H1 (cell line): ENCODE data around the gene ROR1. TPM values are rescaled to one million over a fixed set of nuclear protein-coding genes. Genes with fewer than 3 reads are reported as not detected.

Experiments
- CTCF ChIA-PET: fragments of 300-600 bp; sonication (Branson Sonifier 250); formaldehyde crosslinking; loops from one replicate; lab custom pipeline; 2021; ENCODE audit not compliant: partially characterized antibody; lab: Charles Lee
- POLR2A ChIA-PET: fragments of 300-600 bp; sonication (Branson Sonifier 250); formaldehyde crosslinking; loops from one replicate; lab custom pipeline; 2021; ENCODE audit warnings: inconsistent platforms; ENCODE audit not compliant: partially characterized antibody; lab: Charles Lee
- DNase-seq, 2 experiments: peaks; one replicate each; pipeline versions ENCODE4 v3.0.0 to v3.0.0-alpha.2; 2010 to 2022; ENCODE audit warnings: low spot score in 2 of 2, low read depth in 1 of 2, mixed read lengths in 1 of 2
- FAIRE-seq: peaks from 2 replicates; lab custom pipeline; 2011; peaks lifted over from hg19 to GRCh38; lab: Jason Lieb, UNC
- H2AFZ ChIP-seq: 2 replicates; pipeline ENCODE4 v1.8.1; 2012; ENCODE audit warnings: low read length, inconsistent platforms
- H2AK5ac ChIP-seq: 2 replicates; pipeline ENCODE4 v1.6.1; 2013; ENCODE audit warnings: low read depth, low read length
- H2BK120ac ChIP-seq: replicated peaks from 2 replicates; pipeline ENCODE3; 2013; ENCODE audit warnings: low read depth, low read length, inconsistent platforms
- H2BK12ac ChIP-seq: 2 replicates; pipeline ENCODE4 v1.6.1; 2013; ENCODE audit warnings: low read depth, low read length
- H2BK15ac ChIP-seq: 2 replicates; pipeline ENCODE4 v1.6.1; 2013; ENCODE audit warnings: low read length
- H2BK20ac ChIP-seq: 2 replicates; pipeline ENCODE4 v1.6.1; 2013; ENCODE audit warnings: low read length
- H2BK5ac ChIP-seq: 2 replicates; pipeline ENCODE4 v1.6.1; 2013; ENCODE audit warnings: low read depth, low read length
- H3K14ac ChIP-seq: 2 replicates; pipeline ENCODE4 v1.6.1; 2013; ENCODE audit warnings: inconsistent platforms; ENCODE audit not compliant: insufficient read length
- H3K18ac ChIP-seq: 2 replicates; pipeline ENCODE4 v1.6.1; 2013; ENCODE audit warnings: low read length; ENCODE audit errors: extremely low read depth
- H3K23ac ChIP-seq: 2 replicates; pipeline ENCODE4 v1.6.1; 2013; ENCODE audit warnings: inconsistent platforms; ENCODE audit not compliant: insufficient read length
- H3K23me2 ChIP-seq: 2 replicates; pipeline ENCODE4 v1.6.1; 2013; ENCODE audit warnings: low read depth, low read length
- H3K27ac ChIP-seq: 2 replicates; pipeline ENCODE4 v1.6.1; 2011; ENCODE audit warnings: low read depth, low read length, inconsistent platforms
- H3K27me3 ChIP-seq, 4 experiments: replicated peaks in 1 of 4; 1 replicate in 1 of 4; 2 replicates in 3 of 4; pipeline versions ENCODE4 v1.6.1 to v1.8.1; 2011 to 2013; ENCODE audit warnings: low read length in 3 of 4, mild to moderate bottlenecking in 3 of 4, inconsistent platforms in 2 of 4, mixed read lengths in 2 of 4, moderate library complexity in 1 of 4; ENCODE audit not compliant: control insufficient read depth in 3 of 4, insufficient read depth in 3 of 4; ENCODE audit errors: extremely low read depth in 1 of 4
- H3K36me3 ChIP-seq, 4 experiments: 2 replicates each; pipeline versions ENCODE4 v1.6.1 to v1.8.1; 2011 to 2013; ENCODE audit warnings: mild to moderate bottlenecking in 4 of 4, low read length in 3 of 4, moderate library complexity in 2 of 4, control low read depth in 1 of 4, inconsistent platforms in 1 of 4; ENCODE audit not compliant: insufficient read depth in 4 of 4, control insufficient read depth in 2 of 4
- H3K4ac ChIP-seq: replicated peaks from 2 replicates; pipeline ENCODE3; 2013; ENCODE audit warnings: low read length, low read depth, mixed read lengths, inconsistent platforms; ENCODE audit not compliant: insufficient read length
- H3K4me1 ChIP-seq, 4 experiments: replicated peaks in 1 of 4; 1 replicate in 1 of 4; 2 replicates in 3 of 4; pipeline versions ENCODE4 v1.6.1 to v1.8.1; 2011 to 2013; ENCODE audit warnings: low read length in 3 of 4, inconsistent platforms in 2 of 4, mixed read lengths in 1 of 4; ENCODE audit not compliant: insufficient read depth in 4 of 4, control insufficient read depth in 3 of 4
- H3K4me2 ChIP-seq, 2 experiments: 2 replicates each; pipeline versions ENCODE4 v1.6.1 to v1.8.1; 2011 to 2013; ENCODE audit warnings: low read depth in 2 of 2, low read length in 2 of 2, control low read depth in 1 of 2, inconsistent platforms in 1 of 2, mild to moderate bottlenecking in 1 of 2; ENCODE audit not compliant: insufficient read depth in 1 of 2
- H3K4me3 ChIP-seq, 4 experiments: fragments of 200-600, 300-600 bp in 1 of 4; sonication (generic), shearing (Covaris generic), sonication (Bioruptor Twin) in 1 of 4; 2 replicates each; pipeline versions ENCODE4 v1.5.1 to v1.8.1; 2011 to 2016; ENCODE audit warnings: low read length in 4 of 4, low read depth in 3 of 4, control low read depth in 2 of 4, inconsistent platforms in 2 of 4, mild to moderate bottlenecking in 2 of 4, mixed read lengths in 1 of 4, moderate library complexity in 1 of 4; ENCODE audit not compliant: insufficient read depth in 2 of 4; ENCODE audit errors: extremely low read depth in 1 of 4
- H3K56ac ChIP-seq: replicated peaks from 2 replicates; pipeline ENCODE3; 2013; ENCODE audit warnings: low read depth, mild to moderate bottlenecking, mixed read lengths, low read length, inconsistent platforms; ENCODE audit not compliant: insufficient read length
- H3K79me1 ChIP-seq: 2 replicates; pipeline ENCODE4 v1.6.1; 2013; ENCODE audit warnings: low read depth, low read length, control low read depth
- H3K79me2 ChIP-seq, 2 experiments: 2 replicates each; pipeline versions ENCODE4 v1.6.1 to v1.8.1; 2012 to 2013; ENCODE audit warnings: low read length in 2 of 2, mild to moderate bottlenecking in 2 of 2, inconsistent platforms in 1 of 2; ENCODE audit not compliant: insufficient read depth in 2 of 2, control insufficient read depth in 1 of 2
- H3K9ac ChIP-seq, 4 experiments: replicated peaks in 1 of 4; 1 replicate in 1 of 4; 2 replicates in 3 of 4; pipeline versions ENCODE4 v1.6.1 to v1.8.1; 2011 to 2013; ENCODE audit warnings: low read depth in 3 of 4, low read length in 3 of 4, control low read depth in 2 of 4, mild to moderate bottlenecking in 2 of 4, moderate library complexity in 2 of 4, inconsistent platforms in 1 of 4; ENCODE audit errors: extremely low read depth in 1 of 4
- H3K9me3 ChIP-seq, 2 experiments: 2 replicates each; pipeline versions ENCODE4 v1.6.1 to v1.8.1; 2012 to 2013; ENCODE audit warnings: mild to moderate bottlenecking in 2 of 2, moderate library complexity in 2 of 2, control low read depth in 1 of 2, inconsistent platforms in 1 of 2, low read depth in 1 of 2, low read length in 1 of 2, mixed read lengths in 1 of 2; ENCODE audit not compliant: insufficient read depth in 2 of 2
- H4K20me1 ChIP-seq, 2 experiments: replicated peaks in 1 of 2; 2 replicates each; pipeline versions ENCODE3 to v1.8.1; 2011 to 2013; ENCODE audit warnings: inconsistent platforms in 2 of 2, low read length in 2 of 2, mild to moderate bottlenecking in 1 of 2; ENCODE audit not compliant: insufficient read depth in 2 of 2, control insufficient read depth in 1 of 2
- H4K5ac ChIP-seq: 2 replicates; pipeline ENCODE4 v1.6.1; 2013; ENCODE audit warnings: low read length, low read depth, mixed read lengths, inconsistent platforms; ENCODE audit not compliant: insufficient read length
- H4K8ac ChIP-seq: 2 replicates; pipeline ENCODE4 v1.8.0; 2013; ENCODE audit warnings: mild to moderate bottlenecking, moderate library complexity, low read length, inconsistent platforms; ENCODE audit not compliant: insufficient read depth; ENCODE audit errors: extremely low read depth
- H4K91ac ChIP-seq: replicated peaks from 2 replicates; pipeline ENCODE3; 2013; ENCODE audit warnings: low read length, mixed read lengths, inconsistent platforms; ENCODE audit not compliant: insufficient read length
- CBX5 ChIP-seq: fragments of 300-800, 300-1000 bp; sonication (generic); IDR thresholded peaks from 2 replicates; pipeline ENCODE4 v1.7.1; 2016; ENCODE audit warnings: antibody characterized with exemption, low read length, low read depth
- CTBP2 ChIP-seq: IDR thresholded peaks from 2 replicates; pipeline ENCODE4 v1.7.0; 2011; ENCODE audit warnings: borderline replicate concordance, mild to moderate bottlenecking, moderate library complexity, mixed read lengths, low read length; ENCODE audit not compliant: insufficient read depth, insufficient read length
- E2F6 ChIP-seq: IDR thresholded peaks from 2 replicates; pipeline ENCODE4 v1.6.1; 2012; ENCODE audit warnings: inconsistent platforms
- EP300 ChIP-seq, 2 experiments: IDR thresholded peaks; 1 replicate in 1 of 2; 2 replicates in 1 of 2; pipeline ENCODE4 v1.6.1; 2011 to 2012; ENCODE audit warnings: low read depth in 2 of 2, low read length in 2 of 2, mild to moderate bottlenecking in 2 of 2, borderline replicate concordance in 1 of 2, inconsistent platforms in 1 of 2, moderate library complexity in 1 of 2
- KDM4A ChIP-seq: IDR thresholded peaks from one replicate; pipeline ENCODE4 v1.7.1; 2012; ENCODE audit warnings: low read depth, mild to moderate bottlenecking, moderate library complexity, low read length, inconsistent platforms; ENCODE audit not compliant: severe bottlenecking
- MAFK ChIP-seq: IDR thresholded peaks from 2 replicates; pipeline ENCODE4 v1.6.1; 2012; ENCODE audit warnings: low read depth, mild to moderate bottlenecking, improper control_type of control experiment, low read length
- RXRA ChIP-seq: IDR thresholded peaks from 2 replicates; pipeline ENCODE4 v1.6.1; 2011; ENCODE audit warnings: low read depth, mild to moderate bottlenecking, low read length, moderate library complexity; ENCODE audit not compliant: insufficient read depth
- SIRT6 ChIP-seq: IDR thresholded peaks from one replicate; pipeline ENCODE4 v1.7.1; 2012; ENCODE audit warnings: low read length, inconsistent platforms
- SP1 ChIP-seq: IDR thresholded peaks from 2 replicates; pipeline ENCODE4 v1.6.1; 2011; ENCODE audit warnings: low read depth, low read length
- YY1 ChIP-seq: IDR thresholded peaks from 2 replicates; pipeline ENCODE4 v1.6.1; 2011; ENCODE audit warnings: low read depth, mild to moderate bottlenecking, low read length
- WGBS, 2 experiments: shearing (Covaris generic) in 1 of 2; methylation state at CpG; one replicate each; pipeline versions ENCODE4 v1.1.6 to v1.1.7; 2013 to 2015; ENCODE audit warnings: low lambda C conversion rate in 2 of 2, mixed read lengths in 2 of 2, inconsistent platforms in 1 of 2, low coverage in 1 of 2, missing lambda C conversion rate in 1 of 2; ENCODE audit not compliant: insufficient replicate concordance in 2 of 2, insufficient coverage in 1 of 2, insufficient read length in 1 of 2; ENCODE audit errors: extremely low coverage in 1 of 2, missing lambda C conversion rate in 1 of 2; 5-methylcytosine and 5-hydroxymethylcytosine counted together
- polyA plus RNA-seq, 7 experiments: library from polyadenylated mRNA; depleted of rRNA in 3 of 7; stranded (reverse) in 5 of 7; unstranded in 2 of 7; fragments of >200 nt in 5 of 7; fragments of 200-250 nt in 2 of 7; gene quantifications; 1 replicate in 5 of 7; 2 replicates in 1 of 7; 4 replicates in 1 of 7; pipeline versions ENCODE4 v1.2.1 to v1.2.3, GENCODE V29; 2011 to 2013; ENCODE audit warnings: missing spikeins in 2 of 7, mixed read lengths in 2 of 7
- total RNA-seq: library from RNA; stranded (reverse); fragmentation: NEBNext Ultra II Directional; extraction: Animal tissue kit (Norgen Biotek cat#: 25700); gene quantifications from 2 replicates; pipeline ENCODE4 v1.2.1, GENCODE V29; 2021

Gene ROR1
- total and polyA plus RNA-seq, 2 of the 8 experiments (the other 6 are each of a cell fraction or from before 2014, with no cell fraction given), result 33.6 to 73.6 TPM

GRCh38 chr1:63984930-63985290 lies 211.1 kb downstream of the ROR1 start:
- ChIA-PET POLR2A (interaction anchor here (1.6 kb wide), 1 partner anchor 9 kb away, joined by 3 read pairs; no protein-coding TSS in a partner anchor), CTCF (interaction anchor here (0.6 to 2.2 kb wide), 5 partner anchors 9 to 35 kb away, joined by 3 to 5 read pairs (median 4); no protein-coding TSS in a partner anchor)
- no peak overlapping the region for H3K14ac ChIP-seq
- no peak overlapping the region for H3K4me2 ChIP-seq
- H3K79me1 ChIP-seq, result peaks cover 12% of the 10 kb centered on the region; the same call in 1 of the 2 replicates
- no peak overlapping the region for H3K9ac ChIP-seq
- no peak overlapping the region for H3K27ac ChIP-seq
- no peak for DNase-seq
- H3K4ac ChIP-seq, result no peak overlapping the region
- no peak overlapping the region for H2BK20ac ChIP-seq
- H4K8ac ChIP-seq, result no peak overlapping the region
- H3K79me2 ChIP-seq, result peaks cover 0 to 88% of the 10 kb centered on the region in 2 experiments; a peak in 3 of 4 replicates
- no peak overlapping the region for H2BK5ac ChIP-seq
- peaks cover 0 to 5% (median 2%) of the 10 kb centered on the region in 4 experiments; a peak in 2 of 7 replicates for H3K4me1 ChIP-seq
- peaks cover 7 to 8% of the 10 kb centered on the region in 2 experiments for H4K20me1 ChIP-seq
- no peaks in the 10 kb centered on the region for H3K36me3 ChIP-seq
- H4K5ac ChIP-seq, result no peak overlapping the region
- TF ChIP-seq YY1 (no peak), CTBP2 (no peak), MAFK (no peak), SP1 (no peak), EP300 (IDR thresholded peaks at IDR 0.05; ENCODE audit: borderline replicate concordance in 1 of 2, low read depth in 2 of 2, low read length in 2 of 2) (no peak), SIRT6 (no peak), CBX5 (no peak), RXRA (no peak), E2F6 (no peak), KDM4A (no peak)
- TF ChIP-seq, all 59 proteins: peak for 0
- Histone ChIP-seq H4K91ac (no peak overlapping the region), H2AK5ac (no peak overlapping the region), H3K4me3 (no peak overlapping the region), H3K23me2 (no peaks in the 10 kb centered on the region), H3K23ac (no peak overlapping the region), H3K18ac (no peak overlapping the region), H2BK120ac (no peak overlapping the region), H2AFZ (no peak overlapping the region), H3K27me3 (no peaks in the 10 kb centered on the region), H2BK12ac (no peak overlapping the region), H3K9me3 (no peaks in the 10 kb centered on the region), H3K56ac (no peak overlapping the region), H2BK15ac (no peak overlapping the region)
- no peak for FAIRE-seq
- WGBS, 2 experiments, result 84% methylated on average over 5 of the region's 5 CpGs; no CpG with 5 or more reads in 1 of the 2 experiments
